ENCODE data around the gene CCDC69. TPM values are rescaled to one million over a fixed set of nuclear protein-coding genes. Genes with fewer than 3 reads are reported as not detected.
"Not testable (repeated sequence)": the region's sequence is repeated elsewhere in the genome, so short reads cannot be mapped to it uniquely, and the experiment has no call there.

Gene CCDC69
- total RNA-seq, 1 donor from 2014 or later: 45.8 TPM

DNA sequence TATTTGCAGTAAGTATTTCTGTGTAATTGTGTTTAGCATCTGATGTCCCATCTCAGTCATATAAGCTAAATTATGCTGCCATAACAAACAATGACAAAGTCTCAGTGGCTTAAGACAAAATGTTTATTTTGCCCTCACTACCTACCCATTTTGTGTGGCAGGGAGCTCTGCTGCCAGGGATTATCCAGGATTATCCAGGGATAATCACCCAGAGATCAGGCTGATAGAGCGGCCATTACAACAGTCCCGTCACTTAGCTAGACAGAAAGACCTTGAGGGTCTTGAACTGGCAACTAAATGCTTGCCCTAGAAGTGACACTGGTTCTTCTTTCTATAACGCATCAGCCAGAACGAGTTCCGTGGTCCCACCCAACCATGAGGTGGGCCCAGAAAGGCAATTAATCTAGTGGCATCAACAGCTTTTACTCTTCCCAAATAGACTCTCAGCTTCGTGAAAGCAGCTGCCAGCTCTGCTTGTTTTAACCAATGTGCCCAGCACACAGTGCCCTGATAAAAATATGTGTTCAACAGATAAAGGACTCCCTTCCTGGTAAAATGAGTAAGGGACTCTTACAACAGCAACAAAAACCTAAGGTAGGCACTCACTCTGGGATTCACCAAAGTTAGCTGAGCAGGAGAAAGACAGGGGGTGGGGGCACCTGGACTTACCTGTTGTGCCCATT, 22.8 kb downstream of the CCDC69 start:
- DNase-seq (ENCODE audit: low spot score): no peak
- intact Hi-C loops (cut with DNase I): no loop called here
- no peak for ATAC-seq

- no peak for DNase-seq (ENCODE audit: low spot score)
- intact Hi-C loops (cut with DNase I): no loop called here
- ATAC-seq: no peak
Observed at GRCh38 chr5:151199581-151200185, 24.2 kb downstream of the CCDC69 start.

DNA sequence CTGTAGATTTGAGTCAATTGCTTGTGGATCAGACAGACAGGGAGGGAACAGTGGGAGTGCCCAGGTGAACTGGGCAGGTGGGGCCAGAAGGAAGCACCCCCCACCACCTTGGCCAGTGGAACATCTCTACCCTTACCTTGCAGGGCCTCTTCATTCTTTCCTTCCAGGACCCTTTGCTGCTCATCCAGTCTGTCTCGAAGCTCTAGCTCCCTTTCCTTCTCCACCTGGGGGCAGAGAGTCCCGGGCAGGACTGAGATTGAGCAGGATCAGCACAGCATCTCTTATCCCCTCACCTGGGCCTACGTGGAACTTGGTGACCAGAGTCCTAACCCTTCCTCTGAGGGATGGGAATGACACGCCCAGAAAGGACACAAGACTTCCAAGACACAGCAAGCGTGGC, 25.0 kb downstream of the CCDC69 start:
- no peak for DNase-seq (ENCODE audit: low spot score)

GRCh38 chr5:151197291-151197600, 26.6 kb downstream of the CCDC69 start:
- DNase-seq (ENCODE audit: low spot score); ATAC-seq; intact Hi-C loops (cut with DNase I): not testable (repeated sequence)

More for the DNA sequence above, 25.0 kb downstream of the CCDC69 start:
- intact Hi-C loops (cut with DNase I): no loop called here
- ATAC-seq: no peak

DNA sequence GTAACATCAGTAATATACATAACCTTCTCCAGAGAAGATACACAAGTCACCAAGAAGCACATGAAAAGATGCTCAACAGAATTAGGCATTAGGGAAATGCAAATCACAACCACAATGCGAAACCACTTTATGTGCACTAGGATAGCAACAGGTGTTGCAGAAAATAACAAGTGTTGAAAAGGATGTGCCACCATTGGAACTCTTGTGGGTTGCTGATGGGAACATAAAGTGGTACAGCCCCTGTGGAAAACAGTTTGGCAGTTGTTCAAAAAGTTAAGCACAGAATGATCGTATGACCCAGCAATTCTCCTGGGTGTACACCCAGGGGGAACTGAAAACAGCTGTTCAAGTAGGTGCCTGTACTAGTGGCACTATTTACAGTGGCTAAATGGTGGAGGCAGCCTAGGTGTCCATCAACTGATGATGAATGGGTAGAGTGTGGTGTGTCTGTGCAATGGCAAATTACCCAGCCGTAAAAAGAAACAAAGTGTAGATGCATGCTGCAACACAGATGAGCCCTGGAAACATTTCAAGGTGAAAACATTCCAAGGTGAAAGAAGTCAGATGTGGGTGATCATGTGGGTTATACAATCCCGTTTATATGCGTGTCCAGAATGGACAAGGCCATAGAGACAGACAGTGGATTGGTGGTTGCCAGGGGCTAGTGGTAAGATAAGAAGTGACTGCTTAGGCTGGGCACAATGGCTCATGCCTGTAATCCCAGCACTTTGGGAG, 27.2 kb downstream of the CCDC69 start:
- no peak for ATAC-seq
- no peak for DNase-seq (ENCODE audit: low spot score)
- intact Hi-C loops (cut with DNase I): no loop called here

GRCh38 chr5:151195622-151196021, 28.3 kb downstream of the CCDC69 start:
- DNase-seq (ENCODE audit: low spot score) (no peak), ATAC-seq (peak; percentile 90)
- intact Hi-C loops (cut with DNase I): no loop called here

- ATAC-seq: no peak
Observed at GRCh38 chr5:151192626-151193025, 31.3 kb downstream of the CCDC69 start.

DNA sequence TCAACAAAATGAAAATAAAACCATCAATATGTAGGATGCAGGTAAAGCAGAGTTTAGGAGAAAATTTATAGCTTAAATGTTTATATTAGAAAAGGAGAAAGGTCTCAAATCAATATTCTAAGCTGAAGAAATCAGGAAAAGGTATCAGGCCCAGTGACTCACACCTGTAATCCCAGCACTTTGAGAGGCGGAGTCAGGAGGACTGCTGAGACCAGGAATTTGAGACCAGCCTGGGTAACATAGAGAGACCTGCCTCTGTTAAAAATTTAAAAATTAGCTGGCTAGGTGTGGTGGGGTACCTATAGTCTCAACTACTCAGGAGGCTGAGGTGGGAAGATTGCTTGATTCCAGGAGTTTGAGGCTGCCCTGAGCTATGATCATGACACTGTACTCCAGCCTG, 32.2 kb downstream of the CCDC69 start:
- ATAC-seq (no peak), DNase-seq (ENCODE audit: low spot score) (no peak)
- intact Hi-C loops (cut with DNase I): no loop called here

More at GRCh38 chr5:151192626-151193025, 31.3 kb downstream of the CCDC69 start:
- DNase-seq (ENCODE audit: low spot score): no peak
- intact Hi-C loops (cut with DNase I): no loop called here

GRCh38 chr5:151189151-151189550, 34.7 kb downstream of the CCDC69 start:
- no peak for DNase-seq (ENCODE audit: low spot score)
- ATAC-seq: no peak
- intact Hi-C loops (cut with DNase I): no loop called here

- ATAC-seq: no peak
- no peak for DNase-seq (ENCODE audit: low spot score)
- intact Hi-C loops (cut with DNase I): no loop called here
Observed at GRCh38 chr5:151186538-151186937, 37.4 kb downstream of the CCDC69 start.

DNA sequence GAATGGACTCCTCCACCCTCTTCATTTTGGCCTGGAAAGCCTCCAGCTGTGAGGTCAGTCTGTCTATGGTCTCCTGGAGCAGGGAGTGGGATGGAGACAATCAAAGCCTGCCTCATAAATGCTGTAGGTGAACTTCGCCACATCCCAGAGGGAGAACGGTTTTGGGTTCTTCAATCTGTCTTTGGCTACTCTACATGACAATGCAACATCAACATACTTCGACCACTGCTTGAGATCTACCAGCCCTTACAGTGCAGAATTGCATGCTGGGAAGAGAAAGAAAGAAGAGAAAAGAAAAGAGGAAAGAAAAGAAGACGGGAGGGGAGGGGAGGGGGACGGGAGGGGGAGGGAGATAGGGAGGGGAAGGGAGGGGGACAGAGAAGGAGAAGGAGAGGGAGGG, 37.8 kb downstream of the CCDC69 start:
- intact Hi-C loops (cut with DNase I): no loop called here
- DNase-seq (ENCODE audit: low spot score) (no peak), ATAC-seq (no peak)

GRCh38 chr5:151184316-151185042, 39.4 kb downstream of the CCDC69 start:
- ATAC-seq (no peak), DNase-seq (ENCODE audit: low spot score) (no peak)
- intact Hi-C loops (cut with DNase I): no loop called here

DNA sequence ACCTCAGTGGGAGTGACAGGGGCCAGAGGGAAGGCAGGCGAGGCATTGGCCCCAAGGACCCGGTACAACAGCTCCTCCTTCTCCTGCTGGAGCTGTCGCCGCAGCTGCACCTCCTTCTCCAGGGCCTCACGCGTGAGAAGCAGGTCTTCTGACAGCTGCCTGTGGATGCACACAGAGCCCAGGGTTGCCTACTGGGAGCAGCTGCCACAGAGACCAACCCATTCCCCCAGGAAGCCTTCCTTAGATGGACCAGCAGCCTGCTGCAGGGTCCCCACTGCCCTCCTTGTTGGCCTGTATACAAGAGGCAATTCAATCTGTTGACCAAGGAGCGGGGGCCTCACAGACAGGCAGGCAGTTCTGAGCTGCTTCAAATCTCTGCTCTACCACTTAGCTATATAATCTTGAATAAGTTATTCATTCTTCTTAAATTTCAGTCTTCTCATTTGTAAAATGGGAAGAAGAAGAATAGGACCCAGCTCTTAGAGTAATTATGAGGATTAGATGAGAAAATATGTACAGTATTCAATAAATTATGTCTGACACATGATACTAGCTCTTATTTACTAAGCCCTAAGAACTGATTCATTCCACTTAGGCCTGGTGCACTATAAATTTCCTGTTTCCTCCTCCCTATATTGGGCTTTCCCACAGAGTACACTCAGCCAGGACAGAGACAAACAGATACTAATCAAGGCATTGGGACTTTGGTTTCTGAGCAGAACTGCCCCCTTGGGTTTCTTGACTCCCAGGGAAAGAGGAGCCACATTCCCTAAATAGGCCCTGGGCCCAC, 40.2 kb downstream of the CCDC69 start:
- DNase-seq (ENCODE audit: low spot score) (no peak), ATAC-seq (no peak)
- intact Hi-C loops (cut with DNase I): no loop called here

- ATAC-seq (no peak), DNase-seq (ENCODE audit: low spot score) (no peak)
- intact Hi-C loops (cut with DNase I): no loop called here
Observed at GRCh38 chr5:151182976-151183375, 40.9 kb downstream of the CCDC69 start.

DNA sequence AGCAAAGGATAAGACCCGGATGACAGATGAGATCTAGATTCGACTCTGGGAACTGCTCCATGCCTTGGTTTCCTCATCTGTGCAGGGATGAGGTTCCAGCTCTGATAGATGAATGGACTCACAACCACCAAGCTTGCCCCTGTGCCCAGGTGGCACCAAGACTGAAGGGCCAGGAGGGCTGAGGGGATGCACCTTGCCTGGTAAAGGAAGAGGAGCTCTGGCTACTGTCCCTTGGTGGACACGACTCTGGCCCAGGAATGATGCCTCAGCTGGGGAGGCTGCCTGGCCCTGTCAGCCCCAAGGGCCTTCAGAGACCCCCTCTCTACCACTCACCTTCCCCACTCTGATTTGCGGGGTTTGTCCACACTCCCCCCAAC, 41.4 kb downstream of the CCDC69 start:
- intact Hi-C loops (cut with DNase I): no loop called here
- DNase-seq (ENCODE audit: low spot score): no peak
- ATAC-seq: no peak

DNA sequence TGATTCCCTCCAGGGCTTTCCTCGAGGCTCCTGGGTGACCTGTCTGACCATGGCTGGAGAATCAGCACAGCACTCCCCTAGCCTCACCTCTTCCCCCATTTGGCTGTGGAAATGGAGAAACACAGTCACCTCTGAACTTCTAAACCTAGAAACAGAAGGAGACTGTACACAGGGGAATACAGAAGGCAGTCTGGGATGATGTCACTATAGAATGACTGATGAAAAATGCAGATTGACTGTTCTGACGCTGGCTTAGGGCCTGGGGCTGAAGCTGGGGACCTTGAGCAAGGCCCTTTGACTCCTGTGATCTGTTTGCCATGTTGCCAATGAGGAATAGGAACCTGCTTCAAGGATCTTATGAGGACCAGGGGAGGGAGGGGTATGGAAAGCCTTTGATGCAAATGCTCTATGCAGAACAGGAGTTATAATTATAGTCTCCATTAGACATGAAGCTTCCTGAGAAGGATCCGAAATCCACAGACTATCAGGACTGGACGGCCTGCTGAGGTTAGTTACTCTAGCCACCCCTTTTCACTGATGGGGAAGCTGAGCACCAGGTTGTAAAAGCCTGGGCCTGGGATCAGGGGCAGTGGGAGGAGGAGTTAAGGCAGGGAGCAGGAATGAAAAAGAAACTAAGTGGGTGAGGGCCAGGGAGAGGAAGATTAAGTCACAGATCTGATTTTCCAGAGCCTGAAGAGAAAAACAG, 41.9 kb downstream of the CCDC69 start:
- no peak for DNase-seq (ENCODE audit: low spot score)
- ATAC-seq: peak; percentile 36

GRCh38 chr5:151180291-151180690, 43.6 kb downstream of the CCDC69 start:
- DNase-seq (ENCODE audit: low spot score): no peak
- intact Hi-C loops (cut with DNase I): no loop called here

More for the DNA sequence above, 41.9 kb downstream of the CCDC69 start:
- intact Hi-C loops (cut with DNase I): no loop called here

GRCh38 chr5:151179489-151179840, 44.4 kb downstream of the CCDC69 start:
- intact Hi-C loops (cut with DNase I): no loop called here
- ATAC-seq (no peak), DNase-seq (ENCODE audit: low spot score) (no peak)

More at GRCh38 chr5:151180291-151180690, 43.6 kb downstream of the CCDC69 start:
- ATAC-seq: no peak

Data from sciatic nerve (tissue), 2 donors.